Activated gamma-delta T cell (primary cell): ENCODE measurements around the gene RASA4B.
A peak's percentile ranks its signal among the peaks of the same experiment; 100 is the strongest.
"Not testable (repeated sequence)": the region's sequence is repeated elsewhere in the genome, so short reads cannot be mapped to it uniquely, and the experiment has no call there.

Experiments used
- DNase-seq: peaks from one replicate; lab custom pipeline; 2025; lab: John Stamatoyannopoulos, UW

The RASA4B gene

GRCh38 chr7:102473271-102473991 is 44.1 kb downstream of the RASA4B start:
- no peak for DNase-seq

- no peak for DNase-seq
These were observed 45.2 kb downstream of the RASA4B start for GRCh38 chr7:102472126-102473041.

- DNase-seq: no peak
These were observed 45.8 kb downstream of the RASA4B start for GRCh38 chr7:102471791-102472125.

GRCh38 chr7:102469972-102470825 is 47.4 kb downstream of the RASA4B start:
- DNase-seq: no peak

- DNase-seq: no peak
These were observed 48.1 kb downstream of the RASA4B start for GRCh38 chr7:102469351-102469971.

- DNase-seq: no peak
These were observed 48.9 kb downstream of the RASA4B start for GRCh38 chr7:102468478-102469350.

GRCh38 chr7:102467581-102468477 is 49.7 kb downstream of the RASA4B start:
- DNase-seq: no peak

GRCh38 chr7:102466097-102466496 is 51.5 kb downstream of the RASA4B start:
- no peak for DNase-seq

- DNase-seq: peak; percentile 92
These were observed 52.8 kb downstream of the RASA4B start, which contains the start of the genes ALKBH4 and LRWD1 for GRCh38 chr7:102464577-102465280. Gene ALKBH4, minus strand, starts transcription at chr7:102464863. Its CDS starts 27 bp downstream, at chr7:102464836. Gene LRWD1, plus strand, starts transcription at chr7:102464984. Its CDS starts 97 bp downstream, at chr7:102465081.

GRCh38 chr7:102463841-102464576 is 53.6 kb downstream of the RASA4B start:
- no peak for DNase-seq

- DNase-seq: no peak
These were observed 57.1 kb downstream of the RASA4B start for GRCh38 chr7:102460467-102460866.

GRCh38 chr7:102459221-102459844 is 58.2 kb downstream of the RASA4B start:
- no peak for DNase-seq

GRCh38 chr7:102457352-102457924 is 60.1 kb downstream of the RASA4B start:
- no peak for DNase-seq

GRCh38 chr7:102456327-102456726 is 61.2 kb downstream of the RASA4B start:
- no peak for DNase-seq

- DNase-seq: no peak
These were observed 62.0 kb downstream of the RASA4B start for GRCh38 chr7:102455596-102455995.

- DNase-seq: not testable (repeated sequence)
These were observed 62.6 kb downstream of the RASA4B start for GRCh38 chr7:102454932-102455331.

- no peak for DNase-seq
These were observed 63.1 kb downstream of the RASA4B start for GRCh38 chr7:102454468-102454867.
